Upper lobe of left lung (tissue), 4 donors: Measurements from ENCODE around the gene MYZAP.

Experiments
- CTCF ChIP-seq, 6 experiments: fragments of 450-650 bp in 4 of 6; fragments of 200-600 bp in 2 of 6; sonication (generic) in 2 of 6; IDR thresholded peaks; one replicate each; pipeline ENCODE4 v1.5.1; 2016 to 2019; ENCODE audit warnings: antibody characterized with exemption in 6 of 6
- POLR2A ChIP-seq, 4 donors: fragments of 450-650 bp; IDR thresholded peaks; one replicate each; pipeline ENCODE4 v1.5.1; 2016 to 2017; ENCODE audit warnings: antibody characterized with exemption in 4 of 4, mild to moderate bottlenecking in 2 of 4
- POLR2AphosphoS5 ChIP-seq, 2 donors: sonication (generic); formaldehyde crosslinking; IDR thresholded peaks; one replicate each; pipeline ENCODE4 v1.5.1; 2017; ENCODE audit warnings: antibody characterized with exemption in 2 of 2

GRCh38 chr15:57554812-57555179 lies 36.9 kb upstream of the MYZAP start:
- TF ChIP-seq CTCF (IDR thresholded peaks at IDR 0.05) (no peak), POLR2A (IDR thresholded peaks at IDR 0.05) (no peak), POLR2AphosphoS5 (IDR thresholded peaks at IDR 0.05) (no peak)
